Vagina (tissue), 2 donors: ENCODE data around the gene USP2.

Experiments used
- CTCF ChIP-seq, 3 experiments: fragments of 450-650 bp in 2 of 3; fragments of 200-600 bp in 1 of 3; sonication (generic) in 1 of 3; IDR thresholded peaks; one replicate each; pipeline ENCODE4 v1.5.1; 2017 to 2019; ENCODE audit warnings: antibody characterized with exemption in 3 of 3, mild to moderate bottlenecking in 2 of 3, moderate library complexity in 2 of 3
- POLR2AphosphoS5 ChIP-seq, 2 donors: sonication (generic); formaldehyde crosslinking; IDR thresholded peaks; one replicate each; pipeline ENCODE4 v1.9.0; 2017; ENCODE audit warnings: antibody characterized with exemption in 2 of 2, mild to moderate bottlenecking in 2 of 2, low read depth in 1 of 2; ENCODE audit not compliant: insufficient read depth in 1 of 2

- TF ChIP-seq CTCF (IDR thresholded peaks at IDR 0.05) (no peak), POLR2AphosphoS5 (IDR thresholded peaks at IDR 0.05; ENCODE audit: insufficient read depth in 1 of 2, low read depth in 1 of 2) (no peak)
Measured at GRCh38 chr11:119419246-119419645, 37.8 kb upstream of the USP2 start.
